Endometrial microvascular endothelial cells (primary cell): ENCODE data around the gene ANKS3. TPM values are rescaled to one million over a fixed set of nuclear protein-coding genes. Genes with fewer than 3 reads are reported as not detected.

Experiments used
- in situ Hi-C: cut with HindIII; loops from 2 replicates; pipeline ENCODE4 v1.10.0; 2017; ENCODE audit warnings: low sequenced_read_pairs, low pct_unique_long_range_greater_than_20kb; ENCODE audit errors: inconsistent ontology term
- total RNA-seq: library from RNA; depleted of rRNA; stranded (reverse); fragments of >200 nt; gene quantifications from one replicate; pipeline ENCODE4 v1.2.3, GENCODE V29; 2015; ENCODE audit errors: inconsistent ontology term

ANKS3 gene
- total RNA-seq, 1 donor from 2014 or later: 10.5 TPM

GRCh38 chr16:4734730-4735535, 862 bp upstream of the ANKS3 start:
- in situ Hi-C loops: no loop called here

- in situ Hi-C loops: no loop called here
Measured at GRCh38 chr16:4733747-4734062, 366 bp downstream of the ANKS3 start.

GRCh38 chr16:4733211-4733742, 794 bp downstream of the ANKS3 start:
- in situ Hi-C loops: no loop called here

- in situ Hi-C loops: no loop called here
Measured at GRCh38 chr16:4729876-4730275, 4.2 kb downstream of the ANKS3 start.

- in situ Hi-C loops: no loop called here
Measured at GRCh38 chr16:4728676-4729075, 5.4 kb downstream of the ANKS3 start.

- in situ Hi-C loops: no loop called here
Measured at GRCh38 chr16:4726616-4727015, 7.5 kb downstream of the ANKS3 start.

GRCh38 chr16:4724661-4725270, 9.3 kb downstream of the ANKS3 start:
- in situ Hi-C loops: no loop called here

- in situ Hi-C loops: no loop called here
Measured at GRCh38 chr16:4723071-4723767, 10.9 kb downstream of the ANKS3 start.

- in situ Hi-C loops: no loop called here
Measured at GRCh38 chr16:4718466-4718865, 15.6 kb downstream of the ANKS3 start.

GRCh38 chr16:4714996-4715395, 19.1 kb downstream of the ANKS3 start:
- in situ Hi-C loops: no loop called here

GRCh38 chr16:4713663-4714501, 20.2 kb downstream of the ANKS3 start:
- in situ Hi-C loops: no loop called here

- in situ Hi-C loops: no loop called here
Measured at GRCh38 chr16:4709481-4709880, 24.6 kb downstream of the ANKS3 start.

GRCh38 chr16:4706871-4707270, 27.2 kb downstream of the ANKS3 start:
- in situ Hi-C loops: no loop called here

GRCh38 chr16:4704913-4705312, 29.2 kb downstream of the ANKS3 start:
- in situ Hi-C loops: no loop called here

- in situ Hi-C loops: no loop called here
Measured at GRCh38 chr16:4704491-4704890, 29.6 kb downstream of the ANKS3 start.

GRCh38 chr16:4703906-4704305, 30.2 kb downstream of the ANKS3 start:
- in situ Hi-C loops: no loop called here

GRCh38 chr16:4702466-4702808, 31.6 kb downstream of the ANKS3 start:
- in situ Hi-C loops: no loop called here

GRCh38 chr16:4701791-4702465, 32.1 kb downstream of the ANKS3 start:
- in situ Hi-C loops: no loop called here
